Stimulated activated CD4-positive, alpha-beta T cell treated with anti-CD3 and anti-CD28 coated beads, Interleukin-1b, Interleukin-23, amount 100 ng/mL, for 1 hour (primary cell): ENCODE results near the gene PPFIA2.
"Not testable (repeated sequence)": the region's sequence is repeated elsewhere in the genome, so short reads cannot be mapped to it uniquely, and the experiment has no call there.

Source experiments
- DNase-seq, 2 donors: peaks; one replicate each; pipeline ENCODE4 v3.0.0-alpha.2; 2020; ENCODE audit warnings: low read depth in 2 of 2

PPFIA2 gene

GRCh38 chr12:81211306-81211705, 547.8 kb downstream of the PPFIA2 start:
- DNase-seq: no peak

- DNase-seq: not testable (repeated sequence)
These were observed 549.4 kb downstream of the PPFIA2 start for GRCh38 chr12:81209772-81210225.

DNA sequence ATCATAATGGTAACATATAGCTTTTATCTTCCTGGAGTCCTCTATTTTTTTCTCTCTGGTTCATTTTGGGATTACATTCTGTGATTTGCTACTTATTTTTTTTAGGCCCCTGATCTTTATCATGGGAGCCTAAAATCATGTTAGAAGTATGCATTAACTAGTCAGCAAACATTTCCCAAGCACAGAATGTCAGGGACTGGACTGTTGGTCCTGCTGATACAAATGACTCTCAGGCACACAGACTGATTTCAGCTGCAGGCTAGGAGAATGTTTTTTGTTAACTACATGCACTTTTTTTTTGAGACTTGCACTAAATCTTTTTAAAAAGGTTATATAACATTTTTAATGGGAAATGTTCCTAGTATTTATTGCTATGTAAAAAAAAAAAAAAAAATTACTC, 550.1 kb downstream of the PPFIA2 start:
- no peak for DNase-seq

GRCh38 chr12:81208187-81208911, 550.8 kb downstream of the PPFIA2 start:
- DNase-seq: no peak
